Suprapubic skin (tissue), 4 donors: ENCODE results near the gene TCP11L2. TPM values are rescaled to one million over a fixed set of nuclear protein-coding genes. Genes with fewer than 3 reads are reported as not detected.

Source experiments
- DNase-seq, 2 donors: peaks; one replicate each; pipeline ENCODE4 v3.0.0-alpha.2; 2019; ENCODE audit warnings: low spot score in 2 of 2
- H3K27ac ChIP-seq: fragments of 200-600 bp; sonication (generic); one replicate; pipeline ENCODE4 v1.5.1; 2019
- H3K27me3 ChIP-seq: fragments of 200-600 bp; sonication (generic); one replicate; pipeline ENCODE4 v1.5.1; 2019
- H3K36me3 ChIP-seq: fragments of 200-600 bp; sonication (generic); one replicate; pipeline ENCODE4 v1.5.1; 2019
- H3K4me1 ChIP-seq: fragments of 200-600 bp; sonication (generic); one replicate; pipeline ENCODE4 v1.5.1; 2019
- H3K4me3 ChIP-seq: fragments of 200-600 bp; sonication (generic); one replicate; pipeline ENCODE4 v1.5.1; 2019; ENCODE audit warnings: mild to moderate bottlenecking
- H3K9me3 ChIP-seq: fragments of 200-600 bp; sonication (generic); one replicate; pipeline ENCODE4 v1.5.1; 2019
- CTCF ChIP-seq, 2 donors: fragments of 200-600 bp in 1 of 2; fragments of 450-650 bp in 1 of 2; sonication (generic) in 1 of 2; IDR thresholded peaks; one replicate each; pipeline ENCODE4 v1.5.1; 2016 to 2019; ENCODE audit warnings: antibody characterized with exemption in 2 of 2, mild to moderate bottlenecking in 1 of 2, moderate library complexity in 1 of 2
- EP300 ChIP-seq: sonication (generic); formaldehyde crosslinking; IDR thresholded peaks from one replicate; pipeline ENCODE4 v1.6.1; 2017; ENCODE audit warnings: antibody characterized with exemption
- POLR2A ChIP-seq, 2 donors: fragments of 450-650 bp; IDR thresholded peaks; one replicate each; pipeline ENCODE4 v1.6.1; 2017; ENCODE audit warnings: antibody characterized with exemption in 2 of 2, mild to moderate bottlenecking in 2 of 2, moderate library complexity in 2 of 2
- POLR2AphosphoS5 ChIP-seq, 3 donors: sonication (generic); formaldehyde crosslinking; IDR thresholded peaks; one replicate each; pipeline ENCODE4 v1.6.1; 2017; ENCODE audit warnings: antibody characterized with exemption in 3 of 3
- WGBS: methylation state at CpG from one replicate; pipeline ENCODE4 v1.1.5; 2018; 5-methylcytosine and 5-hydroxymethylcytosine counted together
- total RNA-seq, 4 donors: library from RNA; depleted of rRNA; stranded (reverse); fragments of >200 nt; gene quantifications; one replicate each; pipeline ENCODE4 v1.1.0, GENCODE V29; 2016

TCP11L2 gene
- total RNA-seq, 4 donors from 2014 or later, result 38.1 to 70.6 (median 61.2) TPM

- Histone ChIP-seq H3K36me3 (no peaks in the 10 kb centered on the region), H3K27ac (peak within 1 kb of the TSS; percentile 91), H3K27me3 (no peaks in the 10 kb centered on the region), H3K9me3 (no peaks in the 10 kb centered on the region), H3K4me3 (peak within 1 kb of the TSS; percentile 70), H3K4me1 (peaks cover 11% of the 10 kb centered on the region)
- WGBS, result under 1% methylated on average over 57 of the region's 63 CpGs
- DNase-seq, result peak; percentile 98 to 99
- peak in 1 of 2 donors; percentile 51 for TF ChIP-seq POLR2A (IDR thresholded peaks at IDR 0.05)
- peak in 2 of 3 donors; percentile 90 for TF ChIP-seq POLR2AphosphoS5 (IDR thresholded peaks at IDR 0.05)
- peak; percentile 79 to 90 for TF ChIP-seq CTCF (IDR thresholded peaks at IDR 0.05)
- TF ChIP-seq EP300, result no peak
Measured at GRCh38 chr12:106357549-106358395, 55.2 kb downstream of the TCP11L2 start, which contains the start of gene POLR3B. TSS of gene POLR3B (plus strand) at chr12:106357748. CDS start at chr12:106357880, 132 bp downstream.

- H3K4me3 ChIP-seq, result peak overlapping the region; percentile 70
- no peak for DNase-seq
- WGBS, result 31% methylated on average over 17 of the region's 17 CpGs
Measured at GRCh38 chr12:106358396-106359241, 56.1 kb downstream of the TCP11L2 start.

GRCh38 chr12:106359646-106360399, 57.3 kb downstream of the TCP11L2 start:
- 88% methylated on average over 7 of the region's 7 CpGs for WGBS
- no peak for DNase-seq
- TF ChIP-seq POLR2A (IDR thresholded peaks at IDR 0.05) (no peak), EP300 (no peak), POLR2AphosphoS5 (IDR thresholded peaks at IDR 0.05) (no peak), CTCF (IDR thresholded peaks at IDR 0.05) (no peak)
- Histone ChIP-seq H3K4me1 (peaks cover 11% of the 10 kb centered on the region), H3K27ac (no peak overlapping the region), H3K27me3 (no peaks in the 10 kb centered on the region), H3K36me3 (no peaks in the 10 kb centered on the region), H3K9me3 (no peaks in the 10 kb centered on the region), H3K4me3 (no peak overlapping the region)

More at GRCh38 chr12:106358396-106359241, 56.1 kb downstream of the TCP11L2 start:
- Histone ChIP-seq H3K36me3 (no peaks in the 10 kb centered on the region), H3K4me1 (peaks cover 11% of the 10 kb centered on the region), H3K9me3 (no peaks in the 10 kb centered on the region), H3K27ac (peak overlapping the region; percentile 91), H3K27me3 (no peaks in the 10 kb centered on the region)
- TF ChIP-seq EP300 (no peak), CTCF (IDR thresholded peaks at IDR 0.05) (no peak), POLR2A (IDR thresholded peaks at IDR 0.05) (no peak), POLR2AphosphoS5 (IDR thresholded peaks at IDR 0.05) (no peak)

GRCh38 chr12:106360400-106360994, 58.0 kb downstream of the TCP11L2 start:
- 94% methylated on average over 5 of the region's 5 CpGs for WGBS
- H3K27ac ChIP-seq, result no peak overlapping the region
- no peaks in the 10 kb centered on the region for H3K9me3 ChIP-seq
- H3K27me3 ChIP-seq, result no peaks in the 10 kb centered on the region
- no peak overlapping the region for H3K4me3 ChIP-seq
- peaks cover 11% of the 10 kb centered on the region for H3K4me1 ChIP-seq
- TF ChIP-seq POLR2A (IDR thresholded peaks at IDR 0.05) (no peak), EP300 (no peak), POLR2AphosphoS5 (IDR thresholded peaks at IDR 0.05) (no peak), CTCF (IDR thresholded peaks at IDR 0.05) (no peak)
- no peak for DNase-seq
- H3K36me3 ChIP-seq, result no peaks in the 10 kb centered on the region
